ENCODE data around the gene NONO.
"Not testable (repeated sequence)": the region's sequence is repeated elsewhere in the genome, so short reads cannot be mapped to it uniquely, and the experiment has no call there.

NONO gene

GRCh38 chrX:71315917-71316316 lies 32.5 kb downstream of the NONO start:
- no peak for TF ChIP-seq CTCF (IDR thresholded peaks at IDR 0.05; ENCODE audit: low read depth, low read length)
- peak; percentile 32 for DNase-seq (ENCODE audit: extremely low read depth, low read depth)

- DNase-seq (ENCODE audit: extremely low read depth, low read depth) = not testable (repeated sequence)
These were observed 33.5 kb downstream of the NONO start for GRCh38 chrX:71316959-71317358.

- TF ChIP-seq CTCF (IDR thresholded peaks at IDR 0.05; ENCODE audit: low read depth, low read length) = no peak
- no peak for DNase-seq (ENCODE audit: extremely low read depth, low read depth)
These were observed 36.7 kb downstream of the NONO start for GRCh38 chrX:71320126-71320525.

GRCh38 chrX:71321731-71322130 lies 38.3 kb downstream of the NONO start:
- no peak for TF ChIP-seq CTCF (IDR thresholded peaks at IDR 0.05; ENCODE audit: low read depth, low read length)
- no peak for DNase-seq (ENCODE audit: extremely low read depth, low read depth)

GRCh38 chrX:71324452-71324851 lies 41.0 kb downstream of the NONO start:
- not testable (repeated sequence) for DNase-seq (ENCODE audit: extremely low read depth, low read depth)

- TF ChIP-seq CTCF (IDR thresholded peaks at IDR 0.05; ENCODE audit: low read depth, low read length) = no peak
- DNase-seq (ENCODE audit: extremely low read depth, low read depth) = no peak
These were observed 43.0 kb downstream of the NONO start for GRCh38 chrX:71326394-71326793.

- DNase-seq (ENCODE audit: extremely low read depth, low read depth) = not testable (repeated sequence)
These were observed 65.8 kb downstream of the NONO start for GRCh38 chrX:71349151-71349665.

GRCh38 chrX:71349867-71350266 lies 66.4 kb downstream of the NONO start:
- DNase-seq (ENCODE audit: extremely low read depth, low read depth) = not testable (repeated sequence)
